Peyer's patch (tissue), 4 donors: ENCODE results near the gene UBTF. TPM values are rescaled to one million over a fixed set of nuclear protein-coding genes. Genes with fewer than 3 reads are reported as not detected.

Experiments used
- DNase-seq, 3 donors: peaks; one replicate each; pipeline ENCODE4 v3.0.0-alpha.2; 2017 to 2019
- H3K27ac ChIP-seq, 4 donors: fragments of 200-600 bp; sonication (generic); one replicate each; pipeline ENCODE4 v1.5.1; 2016 to 2019
- H3K27me3 ChIP-seq, 2 donors: fragments of 200-600 bp; sonication (generic); one replicate each; pipeline ENCODE4 v1.5.1; 2019
- H3K36me3 ChIP-seq, 3 donors: fragments of 200-600 bp; sonication (generic); one replicate each; pipeline ENCODE4 v1.5.1; 2016 to 2019
- H3K4me1 ChIP-seq, 4 donors: fragments of 200-600 bp; sonication (generic); one replicate each; pipeline ENCODE4 v1.5.1; 2016 to 2019
- H3K4me3 ChIP-seq, 4 donors: fragments of 200-600 bp; sonication (generic); 1 replicate in 3 of 4; 2 replicates in 1 of 4; pipeline ENCODE4 v1.5.1; 2016 to 2019; ENCODE audit warnings: mild to moderate bottlenecking in 1 of 4
- H3K9me3 ChIP-seq, 4 donors: fragments of 200-600 bp; sonication (generic); one replicate each; pipeline ENCODE4 v1.5.1; 2016 to 2019; ENCODE audit warnings: mild to moderate bottlenecking in 1 of 4
- CTCF ChIP-seq, 6 experiments: fragments of 450-650 bp in 4 of 6; fragments of 200-600 bp in 2 of 6; sonication (generic) in 1 of 6; IDR thresholded peaks; one replicate each; pipeline ENCODE4 v1.5.1; 2017 to 2019; ENCODE audit warnings: antibody characterized with exemption in 6 of 6, mild to moderate bottlenecking in 3 of 6, moderate library complexity in 1 of 6
- POLR2A ChIP-seq, 2 donors: fragments of 450-650 bp; IDR thresholded peaks; one replicate each; pipeline ENCODE4 v1.5.1; 2017; ENCODE audit warnings: antibody characterized with exemption in 2 of 2, mild to moderate bottlenecking in 2 of 2, moderate library complexity in 2 of 2
- total RNA-seq, 4 donors: library from RNA; depleted of rRNA; stranded (reverse); fragments of >200 nt; gene quantifications; one replicate each; pipeline ENCODE4 v1.1.0, GENCODE V29; 2016

The UBTF gene
- total RNA-seq, 4 donors from 2014 or later: 58.4 to 167 (median 77.7) TPM

DNA sequence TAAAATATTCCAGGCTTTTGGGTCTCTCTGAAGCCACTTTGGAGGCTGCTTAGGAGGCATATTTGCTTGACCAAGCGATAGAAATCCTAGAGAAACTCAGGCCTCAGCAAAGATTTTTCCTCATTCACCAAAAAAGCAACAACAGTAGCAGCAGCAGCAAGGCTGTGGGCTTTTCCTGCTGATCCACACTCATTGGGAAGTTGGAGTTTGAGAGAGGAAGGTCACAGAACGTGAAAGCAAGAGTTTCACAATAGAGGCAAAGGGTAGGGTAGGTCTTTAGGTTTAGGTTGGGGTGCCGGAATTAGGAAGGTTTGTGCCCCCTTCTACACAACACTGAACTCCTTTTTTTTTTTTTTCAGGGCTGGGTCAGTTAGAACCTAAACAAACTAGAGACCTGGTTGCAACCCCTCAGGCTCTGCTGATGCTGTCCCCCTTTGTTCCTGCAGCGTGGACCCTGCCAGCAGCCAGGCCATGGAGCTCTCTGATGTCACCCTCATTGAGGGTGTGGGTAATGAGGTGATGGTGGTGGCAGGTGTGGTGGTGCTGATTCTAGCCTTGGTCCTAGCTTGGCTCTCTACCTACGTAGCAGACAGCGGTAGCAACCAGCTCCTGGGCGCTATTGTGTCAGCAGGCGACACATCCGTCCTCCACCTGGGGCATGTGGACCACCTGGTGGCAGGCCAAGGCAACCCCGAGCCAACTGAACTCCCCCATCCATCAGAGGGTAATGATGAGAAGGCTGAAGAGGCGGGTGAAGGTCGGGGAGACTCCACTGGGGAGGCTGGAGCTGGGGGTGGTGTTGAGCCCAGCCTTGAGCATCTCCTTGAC lies 30.7 kb downstream of the UBTF start:
- no peak for DNase-seq
- Histone ChIP-seq H3K27ac (peak overlapping the region in 1 of 4 donors; percentile 46), H3K4me1 (peaks cover 0 to 34% (median 19%) of the 10 kb centered on the region in 4 donors), H3K9me3 (no peaks in the 10 kb centered on the region), H3K4me3 (no peak overlapping the region), H3K27me3 (no peaks in the 10 kb centered on the region), H3K36me3 (peaks cover 0 to 36% (median 0%) of the 10 kb centered on the region in 3 donors)
- TF ChIP-seq POLR2A (IDR thresholded peaks at IDR 0.05): no peak
- no peak for TF ChIP-seq CTCF (IDR thresholded peaks at IDR 0.05)

GRCh38 chr17:44187131-44187899 lies 32.2 kb downstream of the UBTF start:
- Histone ChIP-seq H3K27me3 (no peaks in the 10 kb centered on the region), H3K9me3 (no peaks in the 10 kb centered on the region), H3K27ac (peak overlapping the region; percentile 95 to 99 (median 98)), H3K36me3 (peaks cover 0 to 27% (median 0%) of the 10 kb centered on the region in 3 donors), H3K4me1 (peaks cover 0 to 26% (median 19%) of the 10 kb centered on the region in 4 donors), H3K4me3 (peak overlapping the region; percentile 62 to 94 (median 83))
- DNase-seq: no peak
- TF ChIP-seq POLR2A (IDR thresholded peaks at IDR 0.05) (no peak), CTCF (IDR thresholded peaks at IDR 0.05) (no peak)

- Histone ChIP-seq H3K4me1 (peaks cover 0 to 26% (median 19%) of the 10 kb centered on the region in 4 donors), H3K27ac (peak within 1 kb of the TSS; percentile 95 to 99 (median 98)), H3K4me3 (peak within 1 kb of the TSS; percentile 62 to 94 (median 83)), H3K9me3 (no peaks in the 10 kb centered on the region), H3K36me3 (peaks cover 0 to 34% (median 0%) of the 10 kb centered on the region in 3 donors), H3K27me3 (no peaks in the 10 kb centered on the region)
- DNase-seq: peak; percentile 100
- TF ChIP-seq POLR2A (IDR thresholded peaks at IDR 0.05): peak; percentile 82 to 91
- no peak for TF ChIP-seq CTCF (IDR thresholded peaks at IDR 0.05)
Measured at GRCh38 chr17:44186307-44187130, 33.0 kb downstream of the UBTF start, which contains the start of gene TMUB2. TMUB2 (plus strand) TSS chr17:44186972; CDS start chr17:44187709, 737 bp downstream.

DNA sequence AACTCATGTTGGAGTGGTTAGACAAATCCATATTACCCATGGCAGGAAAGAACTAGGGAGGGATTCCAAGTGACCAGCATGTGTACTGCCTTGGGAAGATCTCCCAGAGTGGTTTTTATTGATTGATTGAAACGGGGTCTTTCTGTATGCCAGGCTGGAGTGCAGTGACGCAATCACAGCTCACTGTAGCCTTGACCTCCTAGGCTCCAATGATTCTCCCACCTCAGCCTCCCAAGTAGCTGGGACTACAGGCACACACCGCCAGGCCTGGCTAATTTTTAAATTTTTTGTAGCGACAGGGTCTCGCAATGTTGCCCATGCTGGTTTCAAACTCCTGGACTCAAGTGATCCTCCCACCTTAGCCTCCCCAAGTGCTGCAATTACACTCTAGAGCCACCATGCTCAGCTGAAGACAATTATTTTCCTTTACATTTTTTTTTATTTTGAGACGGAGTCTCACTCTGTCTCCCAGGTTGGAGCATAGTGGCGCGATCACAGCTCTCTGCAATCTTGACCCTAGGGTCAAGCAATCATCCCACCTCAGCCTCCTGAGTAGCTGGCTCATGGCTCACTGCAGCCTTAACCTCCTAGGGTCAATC lies 35.2 kb downstream of the UBTF start:
- H3K27me3 ChIP-seq: no peaks in the 10 kb centered on the region
- H3K4me1 ChIP-seq: peaks cover 0 to 26% (median 19%) of the 10 kb centered on the region in 4 donors
- H3K4me3 ChIP-seq: no peak overlapping the region
- DNase-seq: no peak
- H3K27ac ChIP-seq: no peak overlapping the region
- H3K36me3 ChIP-seq: peaks cover 0 to 18% (median 0%) of the 10 kb centered on the region in 3 donors
- TF ChIP-seq POLR2A (IDR thresholded peaks at IDR 0.05) (no peak), CTCF (IDR thresholded peaks at IDR 0.05) (no peak)
- no peaks in the 10 kb centered on the region for H3K9me3 ChIP-seq
